ENCODE results near the gene SEMA6A.

- TF ChIP-seq CTCF (IDR thresholded peaks at IDR 0.05; ENCODE audit: low read depth, low read length, missing input control): no peak
- TF ChIP-seq, protein P1, sequence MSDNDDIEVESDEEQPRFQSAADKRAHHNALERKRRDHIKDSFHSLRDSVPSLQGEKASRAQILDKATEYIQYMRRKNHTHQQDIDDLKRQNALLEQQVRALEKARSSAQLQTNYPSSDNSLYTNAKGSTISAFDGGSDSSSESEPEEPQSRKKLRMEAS (IDR thresholded peaks at IDR 0.05): no peak
- no peak for TF ChIP-seq YY1 (IDR thresholded peaks at IDR 0.05)
- no peak for TF ChIP-seq JUND (IDR thresholded peaks at IDR 0.05)
- no peak for TF ChIP-seq SP1 (IDR thresholded peaks at IDR 0.05)
- TF ChIP-seq REST (IDR thresholded peaks at IDR 0.05): no peak
Measured at GRCh38 chr5:116420540-116420939, 154.1 kb downstream of the SEMA6A start.

Data from liver (tissue), 3 donors.